IMR-90 (cell line): ENCODE measurements around the gene TRDMT1. TPM values are rescaled to one million over a fixed set of nuclear protein-coding genes. Genes with fewer than 3 reads are reported as not detected.

Experiments
- ATAC-seq: fragments of 200-7000 bp; cut with Tn5 transposase; 2 replicates; pipeline ENCODE4 v1.9.1; 2020; ENCODE audit warnings: low read depth, mild to moderate bottlenecking, moderate library complexity
- BruUV-seq: library from RNA; stranded (reverse); fragments of 400-500 nt; replicated peaks from 2 replicates; lab custom pipeline; 2021; lab: Mats Ljungman, UMichigan
- CTCF ChIA-PET: fragments of 300-600 bp; formaldehyde crosslinking; extraction: SDS; loops from one replicate; lab custom pipeline; 2021; ENCODE audit warnings: antibody characterized with exemption; lab: Yijun Ruan, JAX
- POLR2A ChIA-PET: fragments of 300-600 bp; sonication (Branson Sonifier 250); formaldehyde crosslinking; loops from one replicate; lab custom pipeline; 2022; ENCODE audit warnings: antibody characterized with exemption; ENCODE audit not compliant: unreplicated experiment; lab: Charles Lee
- DNase-seq: peaks from one replicate; pipeline ENCODE4 v3.0.0; 2013
- H2AFZ ChIP-seq: replicated peaks from 2 replicates; pipeline ENCODE3; 2013; ENCODE audit warnings: low read length, mild to moderate bottlenecking; ENCODE audit not compliant: poor library complexity
- H2AK5ac ChIP-seq: 2 replicates; pipeline ENCODE4 v1.6.1; 2013; ENCODE audit warnings: low read depth, low read length, inconsistent platforms
- H2AK9ac ChIP-seq: replicated peaks from 2 replicates; pipeline ENCODE3; 2013; ENCODE audit warnings: mild to moderate bottlenecking, low read depth, low read length, moderate library complexity; ENCODE audit not compliant: poor library complexity
- H2BK120ac ChIP-seq: 2 replicates; pipeline ENCODE4 v1.6.1; 2013; ENCODE audit warnings: low read depth, low read length, inconsistent platforms
- H2BK15ac ChIP-seq: 3 replicates; pipeline ENCODE4 v1.6.1; 2013; ENCODE audit warnings: low read depth, low read length, inconsistent platforms
- H2BK20ac ChIP-seq: 2 replicates; pipeline ENCODE4 v1.6.1; 2013; ENCODE audit warnings: low read depth, mild to moderate bottlenecking, inconsistent platforms, low read length, moderate library complexity
- H2BK5ac ChIP-seq: 2 replicates; pipeline ENCODE4 v1.6.1; 2013; ENCODE audit warnings: mild to moderate bottlenecking, low read depth, low read length, inconsistent platforms; ENCODE audit not compliant: poor library complexity, severe bottlenecking
- H3K14ac ChIP-seq: replicated peaks from 2 replicates; pipeline ENCODE4 v1.6.1; 2013; ENCODE audit warnings: low read depth, low read length, inconsistent platforms
- H3K18ac ChIP-seq: 2 replicates; pipeline ENCODE4 v1.6.1; 2013; ENCODE audit warnings: low read depth, low read length, control low read depth
- H3K23ac ChIP-seq: 2 replicates; pipeline ENCODE4 v1.6.1; 2013; ENCODE audit warnings: low read depth, low read length, inconsistent platforms
- H3K27ac ChIP-seq: 2 replicates; pipeline ENCODE4 v1.5.1; 2013; ENCODE audit warnings: mild to moderate bottlenecking, control low read depth, low read length; ENCODE audit not compliant: insufficient read depth
- H3K27me3 ChIP-seq: 2 replicates; pipeline ENCODE4 v1.6.1; 2013; ENCODE audit warnings: low read length; ENCODE audit not compliant: control insufficient read depth, insufficient read depth
- H3K36me3 ChIP-seq: 2 replicates; pipeline ENCODE4 v1.6.1; 2013; ENCODE audit warnings: low read length, mixed read lengths; ENCODE audit not compliant: control insufficient read depth, insufficient read depth
- H3K4ac ChIP-seq: 2 replicates; pipeline ENCODE4 v1.6.1; 2013; ENCODE audit warnings: low read depth, low read length, inconsistent platforms
- H3K4me1 ChIP-seq: 2 replicates; pipeline ENCODE4 v1.6.1; 2013; ENCODE audit warnings: low read length, mixed read lengths; ENCODE audit not compliant: control insufficient read depth, insufficient read depth
- H3K4me2 ChIP-seq: 2 replicates; pipeline ENCODE4 v1.6.1; 2013; ENCODE audit warnings: low read depth, mild to moderate bottlenecking, control low read depth, low read length, moderate library complexity
- H3K4me3 ChIP-seq: 2 replicates; pipeline ENCODE4 v1.5.1; 2013; ENCODE audit warnings: low read depth, mild to moderate bottlenecking, control low read depth, low read length, moderate library complexity; ENCODE audit not compliant: insufficient read depth
- H3K56ac ChIP-seq: 2 replicates; pipeline ENCODE4 v1.6.1; 2013; ENCODE audit warnings: low read length, inconsistent platforms; ENCODE audit not compliant: insufficient read depth; ENCODE audit errors: extremely low read depth
- H3K79me1 ChIP-seq, 2 experiments: 2 replicates each; pipeline ENCODE4 v1.6.1; 2013; ENCODE audit warnings: low read length in 2 of 2, inconsistent platforms in 1 of 2, low read depth in 1 of 2
- H3K9ac ChIP-seq: 2 replicates; pipeline ENCODE4 v1.6.1; 2013; ENCODE audit warnings: low read depth, low read length, control low read depth
- H3K9me1 ChIP-seq: 2 replicates; pipeline ENCODE4 v1.6.1; 2013; ENCODE audit warnings: low read length, inconsistent platforms; ENCODE audit not compliant: insufficient read depth
- H3K9me3 ChIP-seq: 2 replicates; pipeline ENCODE4 v1.6.1; 2013; ENCODE audit warnings: low read length; ENCODE audit not compliant: control insufficient read depth, insufficient read depth
- H4K20me1 ChIP-seq: 2 replicates; pipeline ENCODE4 v1.6.1; 2013; ENCODE audit warnings: low read length, inconsistent platforms; ENCODE audit not compliant: insufficient read depth
- H4K5ac ChIP-seq: 2 replicates; pipeline ENCODE4 v1.6.1; 2013; ENCODE audit warnings: mild to moderate bottlenecking, low read depth, low read length, control low read depth
- H4K8ac ChIP-seq, 2 experiments: 2 replicates each; pipeline ENCODE4 v1.6.1; 2013; ENCODE audit warnings: low read depth in 2 of 2, low read length in 2 of 2, control low read depth in 1 of 2, inconsistent platforms in 1 of 2
- H4K91ac ChIP-seq: 2 replicates; pipeline ENCODE4 v1.6.1; 2013; ENCODE audit warnings: low read depth, low read length, inconsistent platforms; ENCODE audit not compliant: insufficient read depth
- CEBPB ChIP-seq: IDR thresholded peaks from 2 replicates; pipeline ENCODE4 v1.6.1; 2012; ENCODE audit warnings: low read depth, low read length, improper control_type of control experiment
- MAFK ChIP-seq: IDR thresholded peaks from 2 replicates; pipeline ENCODE4 v1.6.1; 2012; ENCODE audit warnings: low read depth, low read length, improper control_type of control experiment
- WGBS, 2 experiments: methylation state at CpG; one replicate each; pipeline versions ENCODE4 v1.1.5 to v1.1.7; 2013; ENCODE audit warnings: missing lambda C conversion rate in 2 of 2; ENCODE audit not compliant: insufficient read length in 1 of 2; ENCODE audit errors: extremely low coverage in 2 of 2; 5-methylcytosine and 5-hydroxymethylcytosine counted together
- dilution Hi-C: fragments of 300-500 bp; cut with HindIII; formaldehyde crosslinking; loops from one replicate; pipeline ENCODE4 v1.14.3; 2018; ENCODE audit warnings: low sequenced_read_pairs; ENCODE audit not compliant: unreplicated experiment
- in situ Hi-C: fragments of 300-500 bp; cut with MboI; formaldehyde crosslinking; loops from 3 replicates; pipeline ENCODE4 v1.14.3; 2019; ENCODE audit warnings: low sequenced_read_pairs, inconsistent platforms, mixed read lengths
- intact Hi-C: fragments of 100-400 bp; cut with micrococcal nuclease; formaldehyde crosslinking; loops from 2 replicates; pipeline ENCODE4 v1.10.0; 2022
- polyA plus RNA-seq, 3 experiments: library from polyadenylated mRNA; depleted of rRNA; stranded (reverse); fragments of >200 nt; gene quantifications; 2 replicates each; pipeline ENCODE4 v1.2.3, GENCODE V29; 2012; ENCODE audit warnings: low replicate concordance in 1 of 3
- total RNA-seq: library from RNA; depleted of rRNA; stranded (reverse); fragments of >200 nt; gene quantifications from 2 replicates; pipeline ENCODE4 v1.2.3, GENCODE V29; 2012

Gene TRDMT1
- total and polyA plus RNA-seq, 2 of the 4 experiments (the other 2 are of a cell fraction) = 2.1 to 4.7 TPM

GRCh38 chr10:17109046-17109445 lies 92.4 kb downstream of the TRDMT1 start:
- no peak overlapping the region for H3K4me2 ChIP-seq
- no peak overlapping the region for H2AK5ac ChIP-seq
- H2BK15ac ChIP-seq = no peak overlapping the region; the same call in 2 of the 3 replicates
- peak overlapping the region; percentile 4; the same call in 1 of the 2 replicates for H2BK20ac ChIP-seq
- H2BK120ac ChIP-seq = no peak overlapping the region
- ChIA-PET CTCF (no interaction called here), POLR2A (no interaction called here)
- DNase-seq (no peak), ATAC-seq (no peak)
- in situ Hi-C loops (no loop called here), dilution Hi-C loops (no loop called here), intact Hi-C loops (no loop called here)
- no peak overlapping the region for H4K91ac ChIP-seq
- H3K4me1 ChIP-seq = peaks cover 2% of the 10 kb centered on the region; the same call in 1 of the 2 replicates
- H3K56ac ChIP-seq = no peak overlapping the region
- H3K79me1 ChIP-seq = no peaks in the 10 kb centered on the region
- no peak overlapping the region for H3K9ac ChIP-seq
- no peak overlapping the region for H3K27ac ChIP-seq
- no peak overlapping the region for H4K5ac ChIP-seq
- 0 out of 2 replicates have a peak overlapping the region, but pooled peaks have one; percentile 0 for H3K4ac ChIP-seq
- H3K9me1 ChIP-seq = peaks cover 8% of the 10 kb centered on the region; the same call in 1 of the 2 replicates
- no TSS peak for BruUV-seq
- no peak overlapping the region for H2BK5ac ChIP-seq
- H3K18ac ChIP-seq = peak overlapping the region; percentile 4; the same call in 1 of the 2 replicates
- no peak overlapping the region for H3K23ac ChIP-seq
- H2AFZ ChIP-seq = no peak overlapping the region
- TF ChIP-seq CEBPB = no peak
- no peak for TF ChIP-seq MAFK
- no peaks in the 10 kb centered on the region for H3K36me3 ChIP-seq
- H2AK9ac ChIP-seq = no peak overlapping the region
- H3K9me3 ChIP-seq = no peaks in the 10 kb centered on the region
- peak overlapping the region; percentile 42; the same call in 1 of the 2 replicates for H3K14ac ChIP-seq
- no peak overlapping the region for H4K8ac ChIP-seq
- no peak overlapping the region for H3K4me3 ChIP-seq
- WGBS, 2 experiments = no CpG with 5 or more reads among the region's 2 CpGs
- H3K27me3 ChIP-seq = no peaks in the 10 kb centered on the region
- no peaks in the 10 kb centered on the region for H4K20me1 ChIP-seq
